Muscle of leg (tissue), 11 donors: ENCODE measurements around the gene PREP. TPM values are rescaled to one million over a fixed set of nuclear protein-coding genes. Genes with fewer than 3 reads are reported as not detected.

Source experiments
- DNase-seq: peaks from one replicate; pipeline ENCODE4 v3.0.0; 2013
- H3K27ac ChIP-seq: one replicate; pipeline ENCODE4 v1.5.1; 2013; ENCODE audit warnings: mild to moderate bottlenecking, low read length, control low read depth
- H3K27me3 ChIP-seq: one replicate; pipeline ENCODE4 v1.6.1; 2013; ENCODE audit warnings: low read length; ENCODE audit not compliant: control insufficient read depth, insufficient read depth
- H3K36me3 ChIP-seq: one replicate; pipeline ENCODE4 v1.6.1; 2013; ENCODE audit warnings: low read length; ENCODE audit not compliant: control insufficient read depth, insufficient read depth
- H3K4me1 ChIP-seq: one replicate; pipeline ENCODE4 v1.6.1; 2013; ENCODE audit warnings: low read length; ENCODE audit not compliant: control insufficient read depth, insufficient read depth
- H3K4me3 ChIP-seq: one replicate; pipeline ENCODE4 v1.5.1; 2013; ENCODE audit warnings: low read length, control low read depth
- H3K9me3 ChIP-seq: replicated peaks from 2 replicates; pipeline ENCODE4 v1.6.1; 2013; ENCODE audit warnings: low read depth, low read length; ENCODE audit not compliant: control insufficient read depth
- WGBS: methylation state at CpG from one replicate; pipeline ENCODE4 v1.1.5; 2013; ENCODE audit warnings: missing lambda C conversion rate; ENCODE audit not compliant: insufficient coverage; 5-methylcytosine and 5-hydroxymethylcytosine counted together
- polyA plus RNA-seq, 8 donors: library from polyadenylated mRNA; unstranded; fragments of 120-200 nt; gene quantifications; one replicate each; pipeline versions ENCODE4 v1.2.1 to v1.2.3, GENCODE V29; 2013; ENCODE audit warnings: inconsistent platforms in 1 of 8, low replicate concordance in 1 of 8; ENCODE audit not compliant: insufficient read length in 8 of 8, insufficient read depth in 1 of 8
- total RNA-seq: library from RNA; stranded (reverse); fragments of 120-200 nt; gene quantifications from one replicate; pipeline ENCODE4 v1.2.4, GENCODE V29; 2013

PREP gene
- total and polyA plus RNA-seq, 9 donors = 19.8 to 39.9 (median 34.0) TPM

GRCh38 chr6:105374010-105374420, 28.9 kb downstream of the PREP start:
- Histone ChIP-seq H3K27ac (no peak overlapping the region), H3K36me3 (peaks cover 18% of the 10 kb centered on the region), H3K9me3 (peaks cover 3% of the 10 kb centered on the region), H3K27me3 (no peaks in the 10 kb centered on the region), H3K4me1 (no peaks in the 10 kb centered on the region), H3K4me3 (no peak overlapping the region)
- no peak for DNase-seq
- WGBS = 100% methylated on average over 3 of the region's 4 CpGs

GRCh38 chr6:105373481-105373880, 29.4 kb downstream of the PREP start:
- no peak overlapping the region for H3K4me3 ChIP-seq
- H3K27ac ChIP-seq = no peak overlapping the region
- peaks cover 21% of the 10 kb centered on the region for H3K36me3 ChIP-seq
- no CpG with 5 or more reads among the region's 6 CpGs for WGBS
- no peak for DNase-seq
- peaks cover 3% of the 10 kb centered on the region for H3K9me3 ChIP-seq
- no peaks in the 10 kb centered on the region for H3K27me3 ChIP-seq
- no peaks in the 10 kb centered on the region for H3K4me1 ChIP-seq

DNA sequence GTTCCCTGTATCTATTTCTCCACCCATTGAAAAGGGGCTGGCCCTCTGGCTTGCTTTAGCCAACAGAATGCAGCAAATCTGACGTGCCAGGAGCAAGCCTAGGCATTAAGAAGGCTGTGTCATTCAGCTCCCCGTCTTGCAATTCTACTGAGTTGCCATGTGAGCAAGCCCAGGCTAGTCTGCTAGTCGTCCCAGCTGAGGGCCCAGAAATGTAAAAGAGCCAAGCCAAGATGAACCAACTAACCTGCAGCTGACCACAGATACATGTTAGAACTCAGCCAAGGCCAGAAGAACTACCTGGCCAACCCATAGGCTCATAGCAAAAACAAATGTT, 30.1 kb downstream of the PREP start:
- H3K27ac ChIP-seq = no peak overlapping the region
- peaks cover 21% of the 10 kb centered on the region for H3K36me3 ChIP-seq
- DNase-seq = no peak
- no peak overlapping the region for H3K4me3 ChIP-seq
- WGBS = 93% methylated on average over 3 of the region's 3 CpGs
- H3K27me3 ChIP-seq = no peaks in the 10 kb centered on the region
- H3K4me1 ChIP-seq = no peaks in the 10 kb centered on the region
- peaks cover 3% of the 10 kb centered on the region for H3K9me3 ChIP-seq

DNA sequence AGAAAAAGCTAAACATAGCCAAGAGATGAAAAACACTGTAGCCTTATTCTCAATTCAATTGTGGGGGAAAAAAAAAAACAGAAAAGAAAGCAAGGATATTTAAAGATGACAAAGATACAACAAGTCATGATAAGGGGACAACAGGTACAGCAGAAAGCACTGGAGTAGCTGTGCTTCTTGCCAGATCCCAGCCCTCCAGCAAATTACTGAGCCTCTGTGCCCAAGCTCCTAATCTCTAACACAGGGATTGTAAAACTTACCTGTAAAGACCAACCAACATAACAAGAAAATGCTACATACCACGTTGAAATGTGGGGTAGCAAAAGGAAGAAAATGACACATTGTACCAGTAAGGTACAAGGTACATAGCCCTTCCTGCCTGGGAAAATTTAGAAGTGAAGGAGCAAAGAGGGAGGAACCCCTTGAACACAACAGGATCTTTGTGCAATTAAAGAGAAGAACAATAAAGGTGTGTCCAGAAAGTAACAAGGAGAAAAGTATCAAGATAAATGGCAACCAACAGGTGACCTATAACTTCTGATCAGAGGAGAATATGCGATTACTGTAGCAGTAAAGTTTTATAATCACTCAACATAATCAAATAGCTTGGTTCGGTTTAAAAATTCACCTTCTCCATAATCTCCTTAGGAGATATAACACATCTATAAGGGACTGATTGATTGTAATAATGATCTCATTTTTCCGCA, 30.6 kb downstream of the PREP start:
- no peaks in the 10 kb centered on the region for H3K27me3 ChIP-seq
- peaks cover 24% of the 10 kb centered on the region for H3K36me3 ChIP-seq
- H3K4me1 ChIP-seq = no peaks in the 10 kb centered on the region
- no peak for DNase-seq
- H3K27ac ChIP-seq = no peak overlapping the region
- peaks cover 3% of the 10 kb centered on the region for H3K9me3 ChIP-seq
- no CpG with 5 or more reads among the region's 4 CpGs for WGBS
- no peak overlapping the region for H3K4me3 ChIP-seq

DNA sequence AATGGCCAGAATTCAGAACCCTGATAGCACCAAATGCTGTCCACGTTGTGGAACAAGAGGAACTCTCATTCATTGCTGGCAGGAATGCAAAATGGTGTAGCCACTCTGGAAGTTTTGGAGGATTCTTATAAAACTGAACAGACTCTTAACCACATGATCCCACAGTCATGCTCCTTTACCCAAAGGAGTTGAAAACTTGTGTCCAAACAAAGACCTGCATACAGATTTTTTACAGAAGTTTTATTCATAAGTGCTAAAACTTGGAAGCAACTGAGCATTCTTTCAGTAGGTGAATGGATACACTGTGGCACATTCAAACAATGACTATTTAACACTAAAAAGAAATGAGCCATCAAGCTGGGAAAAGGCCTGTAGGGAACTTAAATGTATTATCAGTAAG, 32.5 kb downstream of the PREP start:
- no CpG with 5 or more reads among the region's 1 CpG for WGBS
- no peak for DNase-seq
- no peak overlapping the region for H3K4me3 ChIP-seq
- H3K36me3 ChIP-seq = peaks cover 29% of the 10 kb centered on the region
- no peak overlapping the region for H3K27ac ChIP-seq
- peaks cover 3% of the 10 kb centered on the region for H3K9me3 ChIP-seq
- H3K27me3 ChIP-seq = no peaks in the 10 kb centered on the region
- H3K4me1 ChIP-seq = no peaks in the 10 kb centered on the region

- Histone ChIP-seq H3K9me3 (peaks cover 3% of the 10 kb centered on the region), H3K4me1 (no peaks in the 10 kb centered on the region), H3K4me3 (no peak overlapping the region), H3K27ac (no peak overlapping the region), H3K36me3 (peaks cover 36% of the 10 kb centered on the region), H3K27me3 (no peaks in the 10 kb centered on the region)
- DNase-seq = no peak
- WGBS = no CpG with 5 or more reads among the region's 1 CpG
Observed at GRCh38 chr6:105369145-105369544, 33.7 kb downstream of the PREP start.

GRCh38 chr6:105364243-105364642, 38.6 kb downstream of the PREP start:
- H3K27me3 ChIP-seq = no peaks in the 10 kb centered on the region
- DNase-seq = no peak
- peaks cover 34% of the 10 kb centered on the region for H3K36me3 ChIP-seq
- no peak overlapping the region for H3K4me3 ChIP-seq
- WGBS = 69% methylated on average over 8 of the region's 11 CpGs
- no peak overlapping the region for H3K27ac ChIP-seq
- H3K4me1 ChIP-seq = peaks cover 5% of the 10 kb centered on the region
- H3K9me3 ChIP-seq = peaks cover under 1% of the 10 kb centered on the region

GRCh38 chr6:105363100-105363754, 39.7 kb downstream of the PREP start:
- Histone ChIP-seq H3K4me1 (peaks cover 5% of the 10 kb centered on the region), H3K9me3 (no peaks in the 10 kb centered on the region), H3K27ac (no peak overlapping the region), H3K27me3 (no peaks in the 10 kb centered on the region), H3K4me3 (no peak overlapping the region), H3K36me3 (peaks cover 39% of the 10 kb centered on the region)
- no CpG with 5 or more reads among the region's 1 CpG for WGBS
- DNase-seq = peak; percentile 54

- WGBS = 85% methylated on average over 7 of the region's 10 CpGs
- peaks cover 5% of the 10 kb centered on the region for H3K4me1 ChIP-seq
- no peak for DNase-seq
- H3K9me3 ChIP-seq = peaks cover 3% of the 10 kb centered on the region
- no peaks in the 10 kb centered on the region for H3K27me3 ChIP-seq
- no peak overlapping the region for H3K4me3 ChIP-seq
- H3K36me3 ChIP-seq = peaks cover 29% of the 10 kb centered on the region
- H3K27ac ChIP-seq = no peak overlapping the region
Observed at GRCh38 chr6:105359419-105360370, 43.2 kb downstream of the PREP start.

GRCh38 chr6:105357165-105357564, 45.7 kb downstream of the PREP start:
- DNase-seq = peak; percentile 26
- Histone ChIP-seq H3K4me1 (no peaks in the 10 kb centered on the region), H3K9me3 (peaks cover 3% of the 10 kb centered on the region), H3K27ac (no peak overlapping the region), H3K4me3 (no peak overlapping the region), H3K27me3 (no peaks in the 10 kb centered on the region), H3K36me3 (peaks cover 19% of the 10 kb centered on the region)
- 50% methylated on average over 1 of the region's 1 CpG for WGBS
